Type B pancreatic cell (in vitro differentiated cells): ENCODE data around the gene TRIM7. TPM values are rescaled to one million over a fixed set of nuclear protein-coding genes. Genes with fewer than 3 reads are reported as not detected.

Experiments used
- DNase-seq: peaks from one replicate; pipeline ENCODE4 v3.0.0; 2021; ENCODE audit warnings: mixed read lengths; ENCODE audit not compliant: unreplicated experiment; ENCODE audit errors: extremely low spot score
- H3K27ac Mint-ChIP-seq: 2 replicates; pipeline ENCODE4 v1.8.0; 2021; ENCODE audit warnings: mild to moderate bottlenecking, mixed read lengths
- H3K27me3 Mint-ChIP-seq: 2 replicates; pipeline ENCODE4 v1.8.0; 2021; ENCODE audit warnings: mixed read lengths
- H3K36me3 Mint-ChIP-seq: 2 replicates; pipeline ENCODE4 v1.8.0; 2021; ENCODE audit warnings: mixed read lengths
- H3K4me1 Mint-ChIP-seq: one replicate; pipeline ENCODE4 v1.8.0; 2021; ENCODE audit warnings: mixed read lengths; ENCODE audit not compliant: unreplicated experiment
- H3K4me3 Mint-ChIP-seq: 2 replicates; pipeline ENCODE4 v1.8.0; 2021; ENCODE audit warnings: mild to moderate bottlenecking, mixed read lengths
- H3K9me3 Mint-ChIP-seq: 2 replicates; pipeline ENCODE4 v1.8.0; 2021; ENCODE audit warnings: mixed read lengths
- CTCF ChIP-seq: fragments of 200-600 bp; sonication (generic); conservative IDR thresholded peaks from 2 replicates; pipeline ENCODE4 v1.5.0; 2021; ENCODE audit warnings: antibody characterized with exemption, mild to moderate bottlenecking
- long read RNA-seq: library from polyadenylated mRNA; unstranded; transcript quantifications from one replicate; pipeline ENCODE4 v2.0.0, GENCODE V29; 2020
- total RNA-seq: library from RNA; stranded (reverse); gene quantifications from 2 replicates; pipeline ENCODE4 v1.2.1, GENCODE V29; 2021; ENCODE audit warnings: low replicate concordance

The TRIM7 gene
- total RNA-seq: 0.58 and 0.76 TPM in 2 replicates
- long read RNA-seq: 0 reads

- peaks cover 66% of the 10 kb centered on the region for H3K27me3 Mint-ChIP-seq
Observed at GRCh38 chr5:181204826-181205760, at the start of gene TRIM7. Gene TRIM7, minus strand, starts transcription at chr5:181205196. Its CDS starts 86 bp downstream, at chr5:181205110.

GRCh38 chr5:181248277-181248676 is 43.3 kb upstream of the TRIM7 start:
- no peaks in the 10 kb centered on the region for H3K27me3 Mint-ChIP-seq
- H3K4me1 Mint-ChIP-seq: peaks cover 27% of the 10 kb centered on the region
- H3K4me3 Mint-ChIP-seq: peak overlapping the region; percentile 89
- no peak for DNase-seq
- H3K27ac Mint-ChIP-seq: peak overlapping the region; percentile 98
- peaks cover 7% of the 10 kb centered on the region for H3K36me3 Mint-ChIP-seq
- no peak for TF ChIP-seq CTCF
- H3K9me3 Mint-ChIP-seq: no peaks in the 10 kb centered on the region

More at GRCh38 chr5:181204826-181205760, at the start of gene TRIM7:
- Mint-ChIP-seq H3K36me3 (no peaks in the 10 kb centered on the region), H3K4me3 (peak within 1 kb of the TSS; percentile 98), H3K27ac (peak within 1 kb of the TSS; percentile 99), H3K9me3 (no peaks in the 10 kb centered on the region), H3K4me1 (peaks cover 15% of the 10 kb centered on the region)
- no peak for TF ChIP-seq CTCF
- no peak for DNase-seq

GRCh38 chr5:181246276-181247049 is 41.5 kb upstream of the TRIM7 start:
- peak; percentile 89 for DNase-seq
- no peak for TF ChIP-seq CTCF
- Mint-ChIP-seq H3K4me3 (peak overlapping the region; percentile 89), H3K4me1 (peaks cover 28% of the 10 kb centered on the region), H3K9me3 (no peaks in the 10 kb centered on the region), H3K27me3 (no peaks in the 10 kb centered on the region), H3K27ac (peak overlapping the region; percentile 98), H3K36me3 (peaks cover 19% of the 10 kb centered on the region)

- peak overlapping the region; percentile 98 for H3K27ac Mint-ChIP-seq
- H3K9me3 Mint-ChIP-seq: no peaks in the 10 kb centered on the region
- no peaks in the 10 kb centered on the region for H3K27me3 Mint-ChIP-seq
- H3K36me3 Mint-ChIP-seq: peaks cover 20% of the 10 kb centered on the region
- no peak for DNase-seq
- H3K4me1 Mint-ChIP-seq: peaks cover 22% of the 10 kb centered on the region
- TF ChIP-seq CTCF: no peak
- H3K4me3 Mint-ChIP-seq: peak overlapping the region; percentile 89
Observed at GRCh38 chr5:181245427-181246275, 40.7 kb upstream of the TRIM7 start.
